Heart left ventricle (tissue), 13 donors: ENCODE results near the gene LRP1B.

Source experiments
- POLR2A ChIP-seq, 2 donors: fragments of 450-650 bp; IDR thresholded peaks; one replicate each; pipeline ENCODE4 v1.6.1; 2017; ENCODE audit warnings: antibody characterized with exemption in 2 of 2, mild to moderate bottlenecking in 2 of 2, moderate library complexity in 2 of 2
- TF ChIP-seq, protein P1 (sequence below), 12 donors: fragments of 200-600 bp; sonication (generic) in 4 of 12; IDR thresholded peaks; one replicate each; pipeline versions ENCODE4 v1.5.0 to v1.8.0; 2018 to 2022; ENCODE audit warnings: antibody characterized with exemption in 12 of 12, mild to moderate bottlenecking in 5 of 12
- donor health status: ischemic (EF 13 %, LVEDD 7.1; RV severe dilation, severe dysfunction).
- donor health status: DM: no; HTN: yes; CAD: no.
- donor health status: DM: no; HTN: no; CAD: no.
- donor health status: ischemic (EF 25% LVEDD 6.9; RV normal size, moderate dysfunction).
- donor health status: ischemic (EF 25% LVEDD 5.7; RV mildly dilated, moderate dysfunction).
- donor health status: ischemic (EF 35%, LVEDD 5.7; RV mildly dilated, moderate dysfunction).
- donor health status: nonischemic (EF 11% LVEDD 7.7; RV severe dilation, severe dysfunction).
- donor health status: DM: yes; HTN: yes; CAD: no.
- donor health status: PGD.
- donor health status: ischemic (EF 29% LVEDD 5.4; RV normal size, mild dysfunction).
- donor health status: nonischemic (EF 23%, LVEDD 6.1; RV moderate dilation, normal function).

DNA sequence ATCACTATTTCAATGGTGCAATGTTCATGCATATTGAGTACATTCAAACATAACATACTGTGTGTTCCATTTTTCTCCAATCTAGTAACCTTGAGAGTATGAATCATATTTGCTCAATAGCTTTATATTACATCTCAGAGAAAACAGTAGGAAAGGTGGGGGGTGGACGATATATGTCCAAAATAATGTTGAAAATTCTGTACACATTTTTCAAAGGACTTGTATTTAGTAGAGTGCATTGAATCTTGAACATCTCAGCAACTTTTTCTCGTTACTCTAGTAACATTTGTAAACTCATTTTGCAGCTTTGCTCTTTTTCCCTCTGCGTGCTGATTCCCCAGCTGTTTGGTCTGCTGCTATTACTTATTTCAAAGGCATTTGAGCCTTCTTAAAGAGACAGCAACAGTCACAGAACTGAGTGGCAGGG lies 1487.0 kb downstream of the LRP1B start:
- TF ChIP-seq, protein P1, sequence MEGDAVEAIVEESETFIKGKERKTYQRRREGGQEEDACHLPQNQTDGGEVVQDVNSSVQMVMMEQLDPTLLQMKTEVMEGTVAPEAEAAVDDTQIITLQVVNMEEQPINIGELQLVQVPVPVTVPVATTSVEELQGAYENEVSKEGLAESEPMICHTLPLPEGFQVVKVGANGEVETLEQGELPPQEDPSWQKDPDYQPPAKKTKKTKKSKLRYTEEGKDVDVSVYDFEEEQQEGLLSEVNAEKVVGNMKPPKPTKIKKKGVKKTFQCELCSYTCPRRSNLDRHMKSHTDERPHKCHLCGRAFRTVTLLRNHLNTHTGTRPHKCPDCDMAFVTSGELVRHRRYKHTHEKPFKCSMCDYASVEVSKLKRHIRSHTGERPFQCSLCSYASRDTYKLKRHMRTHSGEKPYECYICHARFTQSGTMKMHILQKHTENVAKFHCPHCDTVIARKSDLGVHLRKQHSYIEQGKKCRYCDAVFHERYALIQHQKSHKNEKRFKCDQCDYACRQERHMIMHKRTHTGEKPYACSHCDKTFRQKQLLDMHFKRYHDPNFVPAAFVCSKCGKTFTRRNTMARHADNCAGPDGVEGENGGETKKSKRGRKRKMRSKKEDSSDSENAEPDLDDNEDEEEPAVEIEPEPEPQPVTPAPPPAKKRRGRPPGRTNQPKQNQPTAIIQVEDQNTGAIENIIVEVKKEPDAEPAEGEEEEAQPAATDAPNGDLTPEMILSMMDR (IDR thresholded peaks at IDR 0.05): no peak
- TF ChIP-seq POLR2A (IDR thresholded peaks at IDR 0.05): no peak
